Gastrocnemius medialis (tissue), 4 donors: Measurements from ENCODE around the gene CENPN. TPM values are rescaled to one million over a fixed set of nuclear protein-coding genes. Genes with fewer than 3 reads are reported as not detected.

Source experiments
- ATAC-seq, 2 donors: fragments of 150-250 bp; one replicate each; pipeline ENCODE4 v1.9.1; 2016
- DNase-seq, 2 donors: peaks; one replicate each; pipeline ENCODE4 v3.0.0-alpha.2; 2019
- H3K27ac ChIP-seq, 4 donors: fragments of 200-600 bp; sonication (generic); 1 replicate in 1 of 4; 2 replicates in 3 of 4; pipeline ENCODE4 v1.5.1; 2016 to 2018; ENCODE audit warnings: mild to moderate bottlenecking in 2 of 4, moderate library complexity in 1 of 4
- H3K27me3 ChIP-seq, 3 donors: fragments of 200-600 bp; sonication (generic) in 2 of 3; 1 replicate in 1 of 3; 2 replicates in 2 of 3; pipeline versions ENCODE4 v1.5.1 to v1.6.0; 2016 to 2019; ENCODE audit warnings: mild to moderate bottlenecking in 1 of 3, moderate library complexity in 1 of 3
- H3K36me3 ChIP-seq, 2 donors: fragments of 200-600 bp; sonication (generic) in 1 of 2; one replicate each; pipeline ENCODE4 v1.5.1; 2017 to 2018
- H3K4me1 ChIP-seq, 2 donors: fragments of 200-600 bp; sonication (generic) in 1 of 2; one replicate each; pipeline ENCODE4 v1.5.1; 2016 to 2017; ENCODE audit warnings: mild to moderate bottlenecking in 2 of 2
- H3K4me3 ChIP-seq, 4 donors: fragments of 200-600 bp; sonication (generic) in 3 of 4; 1 replicate in 1 of 4; 2 replicates in 3 of 4; pipeline ENCODE4 v1.5.1; 2016 to 2019; ENCODE audit warnings: mild to moderate bottlenecking in 2 of 4
- H3K9me3 ChIP-seq, 3 donors: fragments of 200-600 bp; sonication (generic) in 2 of 3; 1 replicate in 1 of 3; 2 replicates in 2 of 3; pipeline ENCODE4 v1.5.1; 2016 to 2019
- POLR2A ChIP-seq, 2 donors: fragments of 450-650 bp; IDR thresholded peaks; one replicate each; pipeline ENCODE4 v1.6.1; 2017; ENCODE audit warnings: antibody characterized with exemption in 2 of 2, mild to moderate bottlenecking in 2 of 2, moderate library complexity in 2 of 2
- in situ Hi-C, 4 donors: fragments of 200-750 bp; cut with MboI; loops; one replicate each; pipeline versions ENCODE4 v1.15.0 to v1.8.0; 2017; ENCODE audit warnings: low sequenced_read_pairs in 4 of 4
- intact Hi-C: fragments of 100-400 bp; cut with DNase I; formaldehyde crosslinking; loops from one replicate; pipeline ENCODE4 v1.15.1; 2023; ENCODE audit warnings: low total_unique reads
- total RNA-seq, 4 donors: library from RNA; depleted of rRNA; stranded (reverse); fragments of >200 nt; gene quantifications; one replicate each; pipeline versions ENCODE4 v1.1.0 to v1.2.3, GENCODE V29; 2016
- TF ChIP-seq, protein P1 (sequence below), 5 experiments: fragments of 450-650 bp in 3 of 5; fragments of 200-600 bp in 2 of 5; sonication (generic) in 2 of 5; IDR thresholded peaks in 4 of 5; conservative IDR thresholded peaks in 1 of 5; 1 replicate in 4 of 5; 2 replicates in 1 of 5; pipeline ENCODE4 v1.5.1; 2016 to 2019; ENCODE audit warnings: antibody characterized with exemption in 5 of 5, mild to moderate bottlenecking in 3 of 5, moderate library complexity in 3 of 5

The CENPN gene
- total RNA-seq, 4 donors from 2014 or later = 5.2 to 10.9 (median 7.5) TPM

DNA sequence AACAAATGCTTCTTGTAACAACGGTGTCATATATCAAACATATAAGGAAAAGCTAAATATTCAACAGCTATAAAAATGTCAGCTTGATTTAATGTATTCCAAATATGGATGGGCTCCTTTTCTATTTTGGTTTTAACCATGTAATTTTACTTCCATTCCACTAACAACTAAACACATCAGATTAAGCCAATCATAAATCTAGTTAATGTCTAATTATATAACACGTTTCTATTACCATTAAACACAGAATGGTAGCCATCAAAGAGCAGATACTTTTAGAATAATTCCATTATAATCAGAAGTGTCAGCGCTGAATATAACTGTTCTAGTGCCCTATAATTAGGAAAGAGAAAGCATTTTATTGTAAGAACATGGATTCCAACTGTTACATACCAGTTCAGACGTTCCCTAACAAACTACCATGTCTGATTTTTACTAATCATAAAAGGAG is 10.3 kb upstream of the CENPN start:
- H3K27me3 ChIP-seq = no peaks in the 10 kb centered on the region
- H3K4me1 ChIP-seq = peaks cover 4 to 19% of the 10 kb centered on the region in 2 donors
- intact Hi-C loops = no loop called here
- ATAC-seq (no peak), DNase-seq (no peak)
- no peak overlapping the region for H3K27ac ChIP-seq
- in situ Hi-C loops = no loop called here
- no peaks in the 10 kb centered on the region for H3K36me3 ChIP-seq
- TF ChIP-seq, protein P1, sequence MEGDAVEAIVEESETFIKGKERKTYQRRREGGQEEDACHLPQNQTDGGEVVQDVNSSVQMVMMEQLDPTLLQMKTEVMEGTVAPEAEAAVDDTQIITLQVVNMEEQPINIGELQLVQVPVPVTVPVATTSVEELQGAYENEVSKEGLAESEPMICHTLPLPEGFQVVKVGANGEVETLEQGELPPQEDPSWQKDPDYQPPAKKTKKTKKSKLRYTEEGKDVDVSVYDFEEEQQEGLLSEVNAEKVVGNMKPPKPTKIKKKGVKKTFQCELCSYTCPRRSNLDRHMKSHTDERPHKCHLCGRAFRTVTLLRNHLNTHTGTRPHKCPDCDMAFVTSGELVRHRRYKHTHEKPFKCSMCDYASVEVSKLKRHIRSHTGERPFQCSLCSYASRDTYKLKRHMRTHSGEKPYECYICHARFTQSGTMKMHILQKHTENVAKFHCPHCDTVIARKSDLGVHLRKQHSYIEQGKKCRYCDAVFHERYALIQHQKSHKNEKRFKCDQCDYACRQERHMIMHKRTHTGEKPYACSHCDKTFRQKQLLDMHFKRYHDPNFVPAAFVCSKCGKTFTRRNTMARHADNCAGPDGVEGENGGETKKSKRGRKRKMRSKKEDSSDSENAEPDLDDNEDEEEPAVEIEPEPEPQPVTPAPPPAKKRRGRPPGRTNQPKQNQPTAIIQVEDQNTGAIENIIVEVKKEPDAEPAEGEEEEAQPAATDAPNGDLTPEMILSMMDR (IDR thresholded peaks at IDR 0.05 in 4 of 5, conservative IDR thresholded peaks at IDR 0.05 in 1 of 5) = no peak
- TF ChIP-seq POLR2A (IDR thresholded peaks at IDR 0.05) = no peak
- H3K9me3 ChIP-seq = no peaks in the 10 kb centered on the region
- no peak overlapping the region for H3K4me3 ChIP-seq

DNA sequence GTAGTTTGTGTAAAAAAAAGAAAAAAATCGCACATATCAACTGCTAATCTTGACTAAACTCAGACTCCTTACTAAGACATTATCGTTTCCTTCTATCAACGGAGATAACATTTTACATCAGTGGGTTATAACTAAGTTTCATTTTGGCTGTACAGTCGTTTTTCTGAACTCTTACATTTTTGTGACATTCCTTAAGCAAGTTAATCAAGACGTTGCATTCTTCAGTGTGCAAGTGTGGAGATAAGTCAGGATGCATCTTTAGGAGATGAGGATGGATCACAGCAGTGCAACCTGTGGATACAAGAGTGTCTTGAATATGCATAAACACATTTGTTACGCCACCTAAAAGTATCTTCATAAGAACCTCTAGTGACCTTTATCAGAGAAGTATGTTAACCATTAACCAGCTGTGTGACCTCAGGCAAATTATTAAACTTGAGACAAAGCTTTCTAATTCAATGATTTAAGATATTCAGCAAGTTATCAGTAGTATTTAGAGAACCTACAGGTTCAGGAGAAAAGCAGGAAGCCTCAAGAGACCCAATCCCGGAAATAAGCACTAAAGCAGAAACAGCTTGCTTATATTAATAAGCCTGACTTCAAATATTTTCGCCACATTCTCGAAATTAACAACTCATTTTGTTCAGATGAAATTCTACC is 9.7 kb upstream of the CENPN start:
- in situ Hi-C loops = no loop called here

DNA sequence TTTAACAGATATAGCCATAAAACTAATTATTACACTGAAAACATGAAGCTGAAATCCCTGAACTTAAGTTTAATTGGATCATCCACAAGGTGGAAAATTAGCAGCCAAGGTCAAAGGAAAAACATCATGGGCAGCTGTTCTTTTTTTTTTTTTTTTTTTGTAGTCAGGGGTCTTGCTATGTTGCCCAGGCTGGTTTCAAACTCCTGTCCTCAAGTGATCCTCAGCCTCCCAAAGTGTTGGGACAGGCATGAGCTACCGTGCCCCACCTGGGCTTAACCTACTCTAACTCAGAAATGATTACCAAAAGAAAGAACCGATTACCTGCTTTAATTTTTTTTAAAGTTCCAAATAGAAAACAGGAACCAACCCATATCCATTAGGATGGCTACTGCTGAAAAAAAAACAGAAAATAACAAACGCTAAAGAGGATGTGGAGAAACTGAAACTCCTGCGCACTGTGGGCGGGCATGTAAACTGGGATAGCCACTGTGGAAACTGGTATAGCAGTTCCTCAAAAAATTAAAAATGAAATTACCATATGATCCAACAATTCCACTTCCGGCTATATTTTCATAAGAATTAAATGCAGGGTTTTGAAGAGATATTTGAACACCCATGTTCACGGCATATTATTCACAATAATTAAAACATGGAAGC is 8.9 kb upstream of the CENPN start:
- TF ChIP-seq, protein P1 (IDR thresholded peaks at IDR 0.05 in 4 of 5, conservative IDR thresholded peaks at IDR 0.05 in 1 of 5) = no peak
- TF ChIP-seq POLR2A (IDR thresholded peaks at IDR 0.05) = no peak
- H3K4me1 ChIP-seq = peaks cover 4 to 21% of the 10 kb centered on the region in 2 donors
- H3K4me3 ChIP-seq = no peak overlapping the region
- H3K36me3 ChIP-seq = no peaks in the 10 kb centered on the region
- intact Hi-C loops = no loop called here
- H3K27me3 ChIP-seq = no peaks in the 10 kb centered on the region
- no peak for ATAC-seq
- in situ Hi-C loops = no loop called here
- no peak for DNase-seq
- no peak overlapping the region for H3K27ac ChIP-seq
- H3K9me3 ChIP-seq = no peaks in the 10 kb centered on the region

More for the DNA sequence above, 9.7 kb upstream of the CENPN start:
- Histone ChIP-seq H3K4me3 (no peak overlapping the region), H3K9me3 (no peaks in the 10 kb centered on the region), H3K4me1 (peaks cover 4 to 19% of the 10 kb centered on the region in 2 donors), H3K36me3 (no peaks in the 10 kb centered on the region), H3K27me3 (no peaks in the 10 kb centered on the region), H3K27ac (no peak overlapping the region)
- ATAC-seq = no peak
- TF ChIP-seq, protein P1 (IDR thresholded peaks at IDR 0.05 in 4 of 5, conservative IDR thresholded peaks at IDR 0.05 in 1 of 5) = no peak
- TF ChIP-seq POLR2A (IDR thresholded peaks at IDR 0.05) = no peak
- DNase-seq = no peak
- intact Hi-C loops = no loop called here

DNA sequence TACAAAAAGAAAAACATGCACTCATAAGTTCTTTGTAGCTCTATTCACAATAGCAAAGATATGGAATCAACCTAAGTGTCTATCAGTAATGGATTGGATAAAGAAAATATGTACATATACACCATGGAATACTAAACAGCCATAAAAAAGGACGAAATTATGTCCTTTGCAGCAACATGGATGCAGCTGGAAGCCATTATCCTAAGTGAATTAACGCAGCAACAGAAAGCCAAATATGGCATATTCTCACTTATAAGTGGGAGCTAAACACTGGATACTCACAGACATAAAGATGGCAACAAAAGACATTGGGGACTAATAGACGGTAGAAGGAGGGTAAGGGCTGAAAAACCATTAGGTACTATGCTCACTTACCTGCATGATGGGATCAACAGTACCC is 6.1 kb upstream of the CENPN start:
- intact Hi-C loops = loop anchor here (10.0 kb wide), 1 partner anchor 314 kb away; the partner anchor contains the start of gene GAN
- H3K4me1 ChIP-seq = peaks cover 26 to 42% of the 10 kb centered on the region in 2 donors
- no peaks in the 10 kb centered on the region for H3K36me3 ChIP-seq
- ATAC-seq (no peak), DNase-seq (no peak)
- TF ChIP-seq, protein P1 (IDR thresholded peaks at IDR 0.05 in 4 of 5, conservative IDR thresholded peaks at IDR 0.05 in 1 of 5) = no peak
- TF ChIP-seq POLR2A (IDR thresholded peaks at IDR 0.05) = no peak
- in situ Hi-C loops = no loop called here
- no peaks in the 10 kb centered on the region for H3K9me3 ChIP-seq
- no peaks in the 10 kb centered on the region for H3K27me3 ChIP-seq
- H3K4me3 ChIP-seq = no peak overlapping the region
- H3K27ac ChIP-seq = no peak overlapping the region
